Loucy (cell line): ENCODE measurements around the gene FAM186B.
A peak's percentile ranks its signal among the peaks of the same experiment; 100 is the strongest.

ENCODE experiments used
- H2AFZ ChIP-seq: fragments of 200-600 bp; sonication (generic); 2 replicates; pipeline ENCODE4 v1.6.0; 2016; ENCODE audit warnings: antibody characterized with exemption, mild to moderate bottlenecking, low read length, moderate library complexity
- H3F3A ChIP-seq: fragments of 200-600 bp; 2 replicates; pipeline ENCODE4 v1.6.0; 2016; ENCODE audit warnings: antibody characterized with exemption, low read depth, mild to moderate bottlenecking
- H3K27me3 ChIP-seq: fragments of 200-600 bp; sonication (generic); 2 replicates; pipeline ENCODE4 v1.6.1; 2014; ENCODE audit warnings: low read length, mild to moderate bottlenecking; ENCODE audit not compliant: insufficient read depth, poor library complexity, severe bottlenecking
- H3K36me3 ChIP-seq: fragments of 200-600 bp; sonication (generic); 2 replicates; pipeline ENCODE4 v1.6.1; 2016; ENCODE audit warnings: low read length; ENCODE audit not compliant: insufficient read depth
- H3K4me1 ChIP-seq: fragments of 200-600 bp; sonication (generic); 2 replicates; pipeline ENCODE4 v1.5.1; 2014; ENCODE audit warnings: low read length, mild to moderate bottlenecking; ENCODE audit not compliant: insufficient read depth, poor library complexity, severe bottlenecking
- H3K4me2 ChIP-seq: fragments of 200-600 bp; sonication (generic); 2 replicates; pipeline ENCODE4 v1.6.0; 2014; ENCODE audit warnings: antibody characterized with exemption, low read length, low read depth, mild to moderate bottlenecking; ENCODE audit not compliant: poor library complexity, severe bottlenecking
- H3K4me3 ChIP-seq: fragments of 200-600 bp; sonication (generic); 2 replicates; pipeline ENCODE4 v1.5.1; 2014; ENCODE audit warnings: low read length, mild to moderate bottlenecking, mixed read lengths; ENCODE audit not compliant: poor library complexity, severe bottlenecking
- H3K79me2 ChIP-seq: fragments of 200-600 bp; sonication (generic); 2 replicates; pipeline ENCODE4 v1.6.1; 2014; ENCODE audit warnings: low read length; ENCODE audit not compliant: insufficient read depth
- H3K9ac ChIP-seq: fragments of 200-600 bp; sonication (generic); 2 replicates; pipeline ENCODE4 v1.6.0; 2014; ENCODE audit warnings: mild to moderate bottlenecking, low read depth, low read length, moderate library complexity; ENCODE audit not compliant: poor library complexity, severe bottlenecking
- H3K9me2 ChIP-seq: fragments of 200-600 bp; sonication (generic); replicated peaks from 2 replicates; pipeline ENCODE4 v1.6.1; 2016; ENCODE audit warnings: low read depth, low read length, mixed read lengths
- H3K9me3 ChIP-seq: fragments of 200-600 bp; sonication (generic); 2 replicates; pipeline ENCODE4 v1.6.1; 2014; ENCODE audit warnings: mild to moderate bottlenecking, antibody characterized with exemption, low read length, low read depth; ENCODE audit not compliant: insufficient read depth
- H4K20me1 ChIP-seq: fragments of 200-600 bp; sonication (generic); 2 replicates; pipeline ENCODE4 v1.6.0; 2014; ENCODE audit warnings: antibody characterized with exemption, low read length, mild to moderate bottlenecking; ENCODE audit not compliant: insufficient read depth, poor library complexity, severe bottlenecking
- CTCF ChIP-seq: fragments of 200-600 bp; sonication (generic); conservative IDR thresholded peaks from 2 replicates; pipeline ENCODE4 v1.5.1; 2014; ENCODE audit warnings: mild to moderate bottlenecking, antibody characterized with exemption, low read length
- EZH2phosphoT487 ChIP-seq: fragments of 200-600 bp; IDR thresholded peaks from 2 replicates; pipeline ENCODE4 v1.6.1; 2018; ENCODE audit warnings: antibody characterized with exemption, mild to moderate bottlenecking, moderate library complexity, borderline replicate concordance

The FAM186B gene

GRCh38 chr12:49588281-49588680, 17.2 kb downstream of the FAM186B start:
- no peak overlapping the region for H3K4me3 ChIP-seq

DNA sequence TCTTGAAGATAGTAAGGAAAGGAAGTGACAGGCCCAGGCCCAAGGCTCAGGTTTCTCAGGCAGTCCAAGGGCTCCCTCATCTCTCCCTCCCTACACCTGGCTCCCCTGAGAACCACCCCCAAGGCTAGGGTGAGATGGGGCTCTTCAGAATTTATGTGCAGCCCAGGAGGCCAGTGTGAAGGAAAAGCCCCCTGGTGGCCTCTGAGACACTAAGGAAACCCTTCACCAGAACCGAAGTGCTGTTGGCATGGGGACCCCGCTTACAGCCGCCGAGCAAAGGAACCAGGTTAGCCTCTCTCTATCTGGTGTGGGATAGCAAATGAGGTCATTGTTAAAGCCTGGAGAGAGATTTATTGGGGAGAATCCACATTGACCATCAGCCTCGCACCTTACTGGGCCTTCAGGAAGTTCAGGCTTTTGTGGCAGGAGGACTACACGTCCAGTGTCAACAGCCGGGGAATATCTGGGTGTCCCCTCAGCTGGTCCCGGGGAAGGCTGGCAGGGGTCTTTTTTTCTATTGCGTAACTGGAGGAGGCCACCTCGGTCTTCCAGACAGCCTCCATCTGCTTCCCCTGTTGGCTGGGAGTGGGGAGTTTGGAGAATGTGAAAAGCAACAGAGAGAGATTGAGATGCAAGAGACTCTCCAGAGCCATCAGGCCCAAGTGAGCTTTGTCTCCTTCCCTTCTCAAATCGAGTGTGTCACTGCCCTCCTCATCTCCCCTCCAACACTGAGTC, 18.1 kb downstream of the FAM186B start:
- Histone ChIP-seq H3K79me2 (no peaks in the 10 kb centered on the region), H3F3A (no peaks in the 10 kb centered on the region), H3K9me3 (no peaks in the 10 kb centered on the region), H4K20me1 (no peaks in the 10 kb centered on the region), H2AFZ (no peak overlapping the region), H3K9me2 (no peaks in the 10 kb centered on the region), H3K36me3 (peaks cover 3% of the 10 kb centered on the region; the same call in 1 of the 2 replicates), H3K4me2 (no peak overlapping the region), H3K27me3 (no peaks in the 10 kb centered on the region), H3K4me3 (no peak overlapping the region), H3K9ac (no peak overlapping the region), H3K4me1 (no peaks in the 10 kb centered on the region)
- TF ChIP-seq CTCF (peak; percentile 35), EZH2phosphoT487 (no peak)

More at GRCh38 chr12:49588281-49588680, 17.2 kb downstream of the FAM186B start:
- Histone ChIP-seq H3K4me1 (no peaks in the 10 kb centered on the region), H3K79me2 (no peaks in the 10 kb centered on the region), H3K9ac (no peak overlapping the region), H3K36me3 (peaks cover 3% of the 10 kb centered on the region; the same call in 1 of the 2 replicates), H2AFZ (no peak overlapping the region), H3K4me2 (no peak overlapping the region), H3F3A (no peaks in the 10 kb centered on the region), H4K20me1 (no peaks in the 10 kb centered on the region), H3K27me3 (no peaks in the 10 kb centered on the region), H3K9me3 (no peaks in the 10 kb centered on the region), H3K9me2 (no peaks in the 10 kb centered on the region)
- no peak for TF ChIP-seq CTCF

DNA sequence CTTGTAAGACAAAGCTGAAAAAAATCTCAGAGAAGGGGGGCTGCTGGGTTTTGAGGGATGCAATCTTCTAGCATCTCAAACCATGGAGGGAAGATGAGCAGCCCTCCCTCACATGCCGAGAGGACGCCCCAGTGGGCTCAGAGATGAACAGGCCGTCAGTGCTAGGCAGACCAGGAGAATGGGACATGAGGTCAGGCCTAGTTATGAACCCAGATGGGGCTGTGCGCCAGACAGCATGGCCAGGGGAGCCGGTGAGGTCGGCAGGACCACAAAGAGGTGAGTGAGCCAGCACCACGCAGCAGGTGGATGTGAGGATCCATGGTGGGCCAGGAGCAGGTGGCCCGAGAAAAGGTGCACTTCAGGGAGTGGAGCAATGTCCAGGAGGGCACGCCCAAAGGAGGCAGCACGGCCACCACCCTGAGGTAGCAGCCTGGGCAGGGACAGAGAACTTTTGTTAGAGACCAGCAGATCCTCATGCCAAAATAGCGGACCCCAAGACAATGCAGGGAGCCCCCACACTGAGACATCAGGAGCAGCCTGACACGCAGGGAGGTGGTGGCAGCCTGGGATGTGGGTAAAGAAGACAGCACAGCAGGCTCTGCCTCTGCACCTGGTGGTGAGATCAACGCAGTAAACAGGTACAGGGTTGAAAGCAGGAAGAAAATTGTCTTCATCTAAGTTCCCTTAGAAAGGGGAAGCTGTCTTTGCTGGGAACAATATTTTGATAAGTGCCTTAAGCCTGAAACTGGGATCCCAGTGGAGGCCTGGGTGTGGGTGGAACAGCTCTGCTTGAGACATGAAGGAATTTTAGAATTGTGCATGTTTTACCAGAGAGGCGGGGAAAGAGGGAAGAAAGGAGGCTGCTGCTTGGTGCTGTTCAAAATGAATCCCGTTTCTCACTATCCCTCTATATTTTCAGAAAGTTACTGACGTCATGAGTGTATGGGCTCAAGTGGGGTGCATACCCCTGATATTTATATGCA, 19.7 kb downstream of the FAM186B start:
- Histone ChIP-seq H3K9me3 (no peaks in the 10 kb centered on the region), H2AFZ (no peak overlapping the region), H4K20me1 (no peaks in the 10 kb centered on the region), H3F3A (no peaks in the 10 kb centered on the region), H3K36me3 (peaks cover 3% of the 10 kb centered on the region; the same call in 1 of the 2 replicates), H3K4me1 (no peaks in the 10 kb centered on the region), H3K9ac (no peak overlapping the region), H3K79me2 (no peaks in the 10 kb centered on the region), H3K4me3 (no peak overlapping the region), H3K9me2 (no peaks in the 10 kb centered on the region), H3K27me3 (no peaks in the 10 kb centered on the region), H3K4me2 (no peak overlapping the region)
- TF ChIP-seq CTCF, result no peak
- TF ChIP-seq EZH2phosphoT487, result no peak
